K562 (cell line): ENCODE data around the gene PRCD. TPM values are rescaled to one million over a fixed set of nuclear protein-coding genes. Genes with fewer than 3 reads are reported as not detected.
A peak's percentile ranks its signal among the peaks of the same experiment; 100 is the strongest.

ENCODE experiments used
- ASH1L ChIP-seq: fragments of 450-650 bp; IDR thresholded peaks from 2 replicates; pipeline ENCODE4 v1.6.1; 2018; ENCODE audit warnings: borderline replicate concordance, mild to moderate bottlenecking, low read depth; ENCODE audit not compliant: partially characterized antibody
- BCOR ChIP-seq: fragments of 450-650 bp; IDR thresholded peaks from 2 replicates; pipeline ENCODE4 v1.6.1; 2016
- FOSL1 ChIP-seq: fragments of 200-800 bp; sonication (Bioruptor generic); conservative IDR thresholded peaks from 2 replicates; pipeline ENCODE4 v1.6.1; 2016; ENCODE audit warnings: missing genetic modification characterization, missing compliant biosample characterization
- ILF3 ChIP-seq: fragments of 450-650 bp; IDR thresholded peaks from 2 replicates; pipeline ENCODE4 v1.6.1; 2018; ENCODE audit warnings: antibody characterized with exemption, mild to moderate bottlenecking, moderate library complexity, borderline replicate concordance
- RUNX1 ChIP-seq: sonication (generic); IDR thresholded peaks from 2 replicates; pipeline ENCODE4 v1.6.1; 2016; ENCODE audit warnings: antibody characterized with exemption, low read depth
- SNIP1 ChIP-seq: fragments of 450-650 bp; IDR thresholded peaks from 2 replicates; pipeline ENCODE4 v1.7.1; 2017; ENCODE audit warnings: low read depth, mild to moderate bottlenecking
- SRSF1 ChIP-seq: fragments of 200-400 bp; formaldehyde crosslinking; IDR thresholded peaks from 2 replicates; pipeline ENCODE4 v1.6.1; 2017; ENCODE audit warnings: mild to moderate bottlenecking, low read depth, low read length, moderate library complexity
- STAT5A ChIP-seq: IDR thresholded peaks from 2 replicates; pipeline ENCODE4 v1.6.1; 2012; ENCODE audit warnings: low read length, inconsistent platforms, borderline replicate concordance
- TCF3 ChIP-seq: sonication (generic); formaldehyde crosslinking; IDR thresholded peaks from 2 replicates; pipeline ENCODE4 v1.4.0; 2020; ENCODE audit warnings: mild to moderate bottlenecking, missing genetic modification reagents
- TRIM28 ChIP-seq: fragments of 450-650 bp; IDR thresholded peaks from 2 replicates; pipeline ENCODE4 v1.6.1; 2017
- ZC3H4 ChIP-seq: sonication (generic); formaldehyde crosslinking; IDR thresholded peaks from 2 replicates; pipeline ENCODE4 v1.9.0; 2021; ENCODE audit warnings: missing genetic modification reagents, borderline replicate concordance
- ZNF12 ChIP-seq: sonication (generic); formaldehyde crosslinking; IDR thresholded peaks from 2 replicates; pipeline ENCODE4 v1.4.0; 2020; ENCODE audit warnings: mild to moderate bottlenecking, missing genetic modification reagents
- ZNF586 ChIP-seq: fragments of 450-650 bp; formaldehyde crosslinking; conservative IDR thresholded peaks from 2 replicates; pipeline ENCODE4 v1.4.0; 2020; ENCODE audit warnings: mild to moderate bottlenecking, moderate library complexity
- polyA plus RNA-seq, 8 experiments: library from polyadenylated mRNA; depleted of rRNA in 4 of 8; stranded (reverse) in 5 of 8; unstranded in 3 of 8; fragments of >200 nt; fragmentation: Nextera tagmentation in 2 of 8; fragmentation: Illumina TruSeq in 1 of 8; extraction: Ambion mirVana in 2 of 8; extraction: Trizol in 1 of 8; gene quantifications; 2 replicates each; pipeline versions ENCODE4 v1.2.1 to v1.2.3, GENCODE V29; 2011 to 2014; ENCODE audit warnings: inconsistent platforms in 1 of 8, missing spikeins in 1 of 8
- total RNA-seq, 7 experiments: library from RNA; depleted of rRNA in 6 of 7; stranded (reverse); fragments of >200 nt in 6 of 7; fragmentation: Illumina TruSeq in 2 of 7; extraction: Trizol in 2 of 7; gene quantifications; 2 replicates each; pipeline versions ENCODE4 v1.2.1 to v1.2.3, GENCODE V29; 2011 to 2021; ENCODE audit warnings: low replicate concordance in 1 of 7
- TF ChIP-seq, protein P1 (sequence below), 2 experiments: fragments of 450-650 bp; conservative IDR thresholded peaks; 2 replicates each; pipeline ENCODE4 v1.6.1; 2017; ENCODE audit warnings: mild to moderate bottlenecking in 2 of 2, moderate library complexity in 2 of 2
- TF ChIP-seq, protein P2 (sequence below): fragments of 250-450 bp; sonication (Bioruptor Pico); IDR thresholded peaks from 2 replicates; pipeline ENCODE4 v1.4.0; 2020; ENCODE audit warnings: borderline replicate concordance
- TF ChIP-seq, protein P3 (sequence below): fragments of 250-450 bp; sonication (Bioruptor Pico); IDR thresholded peaks from 2 replicates; pipeline ENCODE4 v1.4.0; 2020; ENCODE audit warnings: mild to moderate bottlenecking, moderate library complexity
- TF ChIP-seq, protein P4 (sequence below): fragments of 250-450 bp; sonication (Bioruptor Pico); IDR thresholded peaks from 2 replicates; pipeline ENCODE4 v1.5.0; 2021; ENCODE audit warnings: mild to moderate bottlenecking, moderate library complexity
- TF ChIP-seq, protein P5 (sequence below): fragments of 250-450 bp; sonication (Bioruptor Pico); IDR thresholded peaks from 2 replicates; pipeline ENCODE4 v1.8.0; 2022; ENCODE audit warnings: moderate library complexity, mild to moderate bottlenecking, inconsistent platforms

The PRCD gene
- total and polyA plus RNA-seq, 9 of the 15 experiments (the other 6 are each of a cell fraction or from before 2014, with no cell fraction given): 0.20 to 0.25 (median 0.21) TPM; not detected in 6

DNA sequence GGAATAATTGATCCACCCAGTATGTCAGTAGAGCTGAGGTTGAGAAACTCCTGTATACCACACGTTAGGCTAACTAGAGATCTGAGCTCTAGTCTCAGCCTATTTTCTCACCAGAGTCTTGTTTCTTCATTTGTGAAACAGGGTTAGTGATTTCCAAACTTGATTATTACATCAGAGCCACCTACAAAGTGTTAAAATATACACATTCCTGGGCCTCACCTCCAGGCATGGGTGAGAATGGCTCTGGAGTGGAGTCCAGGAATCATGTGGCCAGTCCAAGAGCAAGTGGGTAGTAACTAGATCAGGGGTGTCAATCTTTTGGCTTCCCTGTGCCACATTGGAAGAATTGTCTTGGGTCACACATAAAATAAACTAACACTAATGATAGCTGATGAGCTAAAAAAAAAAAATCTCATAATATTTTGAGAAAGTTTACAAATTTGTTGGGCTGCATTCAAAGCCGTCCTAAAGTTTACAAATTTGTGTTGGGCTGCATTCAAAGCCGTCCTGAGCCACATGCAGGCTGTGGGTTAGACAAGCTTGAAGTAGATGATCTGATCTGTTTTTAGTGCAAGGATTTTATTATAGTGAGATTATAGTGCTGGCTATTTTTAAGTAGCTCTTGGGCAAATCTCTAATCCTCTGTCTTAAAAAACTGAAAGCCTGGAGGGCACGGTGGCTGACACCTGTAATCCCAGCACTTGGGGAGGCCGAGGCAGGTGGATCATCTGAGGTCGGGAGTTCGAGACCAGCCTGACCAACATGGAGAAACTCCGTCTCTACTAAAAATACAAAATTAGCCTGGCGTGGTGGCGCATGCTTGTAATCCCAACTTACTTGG lies 20.4 kb downstream of the PRCD start (continued):
- TF ChIP-seq, protein P1, sequence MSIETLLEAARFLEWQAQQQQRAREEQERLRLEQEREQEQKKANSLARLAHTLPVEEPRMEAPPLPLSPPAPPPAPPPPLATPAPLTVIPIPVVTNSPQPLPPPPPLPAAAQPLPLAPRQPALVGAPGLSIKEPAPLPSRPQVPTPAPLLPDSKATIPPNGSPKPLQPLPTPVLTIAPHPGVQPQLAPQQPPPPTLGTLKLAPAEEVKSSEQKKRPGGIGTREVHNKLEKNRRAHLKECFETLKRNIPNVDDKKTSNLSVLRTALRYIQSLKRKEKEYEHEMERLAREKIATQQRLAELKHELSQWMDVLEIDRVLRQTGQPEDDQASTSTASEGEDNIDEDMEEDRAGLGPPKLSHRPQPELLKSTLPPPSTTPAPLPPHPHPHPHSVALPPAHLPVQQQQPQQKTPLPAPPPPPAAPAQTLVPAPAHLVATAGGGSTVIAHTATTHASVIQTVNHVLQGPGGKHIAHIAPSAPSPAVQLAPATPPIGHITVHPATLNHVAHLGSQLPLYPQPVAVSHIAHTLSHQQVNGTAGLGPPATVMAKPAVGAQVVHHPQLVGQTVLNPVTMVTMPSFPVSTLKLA (conservative IDR thresholded peaks at IDR 0.05): peak in 1 of 2 experiments; percentile 13; a peak in 1 of 4 replicates
- TF ChIP-seq TCF3 (no peak), TRIM28 (no peak), ASH1L (no peak), SRSF1 (no peak), ZC3H4 (CRISPR knock-in tag) (no peak), ZNF586 (CRISPR knock-in tag) (no peak), STAT5A (no peak), FOSL1 (tag) (0 out of 2 replicates have a peak, but pooled peaks have one; percentile 26), BCOR (no peak; the same call in 1 of the 2 replicates), RUNX1 (no peak), ZNF12 (CRISPR knock-in tag) (no peak), SNIP1 (no peak), ILF3 (no peak)
- TF ChIP-seq, protein P2, sequence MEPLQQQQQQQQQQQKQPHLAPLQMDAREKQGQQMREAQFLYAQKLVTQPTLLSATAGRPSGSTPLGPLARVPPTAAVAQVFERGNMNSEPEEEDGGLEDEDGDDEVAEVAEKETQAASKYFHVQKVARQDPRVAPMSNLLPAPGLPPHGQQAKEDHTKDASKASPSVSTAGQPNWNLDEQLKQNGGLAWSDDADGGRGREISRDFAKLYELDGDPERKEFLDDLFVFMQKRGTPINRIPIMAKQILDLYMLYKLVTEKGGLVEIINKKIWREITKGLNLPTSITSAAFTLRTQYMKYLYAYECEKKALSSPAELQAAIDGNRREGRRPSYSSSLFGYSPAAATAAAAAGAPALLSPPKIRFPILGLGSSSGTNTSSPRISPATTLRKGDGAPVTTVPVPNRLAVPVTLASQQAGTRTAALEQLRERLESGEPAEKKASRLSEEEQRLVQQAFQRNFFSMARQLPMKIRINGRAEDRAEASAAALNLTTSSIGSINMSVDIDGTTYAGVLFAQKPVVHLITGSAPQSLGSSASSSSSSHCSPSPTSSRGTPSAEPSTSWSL (CRISPR knock-in tag): no peak
- TF ChIP-seq, protein P3, sequence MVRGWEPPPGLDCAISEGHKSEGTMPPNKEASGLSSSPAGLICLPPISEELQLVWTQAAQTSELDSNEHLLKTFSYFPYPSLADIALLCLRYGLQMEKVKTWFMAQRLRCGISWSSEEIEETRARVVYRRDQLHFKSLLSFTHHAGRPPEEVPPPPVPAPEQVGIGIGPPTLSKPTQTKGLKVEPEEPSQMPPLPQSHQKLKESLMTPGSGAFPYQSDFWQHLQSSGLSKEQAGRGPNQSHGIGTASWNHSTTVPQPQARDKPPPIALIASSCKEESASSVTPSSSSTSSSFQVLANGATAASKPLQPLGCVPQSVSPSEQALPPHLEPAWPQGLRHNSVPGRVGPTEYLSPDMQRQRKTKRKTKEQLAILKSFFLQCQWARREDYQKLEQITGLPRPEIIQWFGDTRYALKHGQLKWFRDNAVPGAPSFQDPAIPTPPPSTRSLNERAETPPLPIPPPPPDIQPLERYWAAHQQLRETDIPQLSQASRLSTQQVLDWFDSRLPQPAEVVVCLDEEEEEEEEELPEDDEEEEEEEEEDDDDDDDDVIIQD: no peak
- TF ChIP-seq, protein P4, sequence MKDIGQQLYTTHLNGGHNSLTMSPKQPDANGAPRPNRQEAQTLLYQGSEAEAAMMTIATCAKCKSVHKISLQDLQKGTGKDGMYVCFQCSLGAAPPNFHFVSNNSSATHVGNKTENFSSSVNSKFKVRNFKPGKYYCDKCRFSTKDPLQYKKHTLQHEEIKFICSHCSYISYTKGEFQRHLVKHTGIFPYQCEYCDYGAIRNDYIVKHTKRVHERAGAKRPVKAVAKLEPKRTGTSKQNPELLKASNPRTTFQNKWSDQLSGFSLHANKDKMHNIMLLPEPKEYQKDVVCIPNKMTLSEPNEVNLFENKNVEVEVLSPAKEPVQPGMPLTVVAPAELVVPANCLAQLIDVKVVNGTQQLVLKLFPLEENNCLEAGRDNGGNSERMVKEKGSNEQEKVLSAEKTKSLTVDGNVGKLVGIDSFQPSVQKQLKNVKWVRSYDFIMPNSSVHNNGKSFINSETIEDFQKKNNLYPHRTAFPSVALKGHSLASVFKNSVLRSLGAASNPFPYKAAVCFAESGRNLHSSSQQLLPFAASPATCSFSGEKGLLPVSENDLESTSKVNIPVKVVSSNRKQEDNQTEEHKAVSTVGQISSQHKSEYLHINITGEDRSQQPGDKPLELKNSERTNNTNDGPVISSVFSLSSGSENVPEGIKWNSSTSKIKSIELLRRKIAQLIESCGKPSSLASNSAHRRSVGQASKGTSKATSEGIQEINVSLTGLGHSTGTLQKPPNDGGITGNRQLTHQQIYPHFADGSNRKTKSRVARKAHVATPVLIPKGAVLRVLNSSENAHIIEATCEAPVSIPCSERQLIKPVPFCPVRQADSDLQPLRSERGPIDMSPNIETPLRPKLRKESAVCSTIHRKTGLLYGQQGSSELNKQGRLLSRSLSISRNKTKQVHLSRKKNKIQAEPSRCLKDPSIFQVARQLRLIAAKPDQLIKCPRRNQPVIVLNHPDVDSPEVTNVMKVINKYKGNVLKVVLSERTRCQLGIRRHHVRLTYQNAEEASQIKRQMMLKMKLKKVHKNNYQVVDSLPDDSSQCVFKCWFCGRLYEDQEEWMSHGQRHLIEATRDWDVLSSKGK: no peak
- TF ChIP-seq, protein P5, sequence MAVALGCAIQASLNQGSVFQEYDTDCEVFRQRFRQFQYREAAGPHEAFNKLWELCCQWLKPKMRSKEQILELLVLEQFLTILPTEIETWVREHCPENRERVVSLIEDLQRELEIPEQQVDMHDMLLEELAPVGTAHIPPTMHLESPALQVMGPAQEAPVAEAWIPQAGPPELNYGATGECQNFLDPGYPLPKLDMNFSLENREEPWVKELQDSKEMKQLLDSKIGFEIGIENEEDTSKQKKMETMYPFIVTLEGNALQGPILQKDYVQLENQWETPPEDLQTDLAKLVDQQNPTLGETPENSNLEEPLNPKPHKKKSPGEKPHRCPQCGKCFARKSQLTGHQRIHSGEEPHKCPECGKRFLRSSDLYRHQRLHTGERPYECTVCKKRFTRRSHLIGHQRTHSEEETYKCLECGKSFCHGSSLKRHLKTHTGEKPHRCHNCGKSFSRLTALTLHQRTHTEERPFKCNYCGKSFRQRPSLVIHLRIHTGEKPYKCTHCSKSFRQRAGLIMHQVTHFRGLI: no peak
